ENCODE measurements around the gene SEZ6. TPM values are rescaled to one million over a fixed set of nuclear protein-coding genes. Genes with fewer than 3 reads are reported as not detected.
"Not testable (repeated sequence)": the region's sequence is repeated elsewhere in the genome, so short reads cannot be mapped to it uniquely, and the experiment has no call there.

SEZ6 gene
- total and polyA plus RNA-seq, 10 donors = 0.88 TPM; not detected in 9

- TF ChIP-seq POLR2AphosphoS5 (IDR thresholded peaks at IDR 0.05) = no peak
- TF ChIP-seq POLR2A (IDR thresholded peaks at IDR 0.05) = no peak
- no peak for TF ChIP-seq CTCF (IDR thresholded peaks at IDR 0.05 in 8 of 11, conservative IDR thresholded peaks at IDR 0.05 in 3 of 11)
- Histone ChIP-seq H3K4me3 (peak overlapping the region in 1 of 8 donors; percentile 28), H3K4me1 (peaks cover 48 to 100% (median 71%) of the 10 kb centered on the region in 6 donors), H3K27ac (peak overlapping the region in 7 of 8 donors; percentile 13 to 84 (median 72)), H3K9me3 (no peaks in the 10 kb centered on the region), H3K36me3 (peaks cover 0 to 49% (median 0%) of the 10 kb centered on the region in 6 donors), H3K27me3 (replicated peaks in 1 of 7) (no peaks in the 10 kb centered on the region)
- no peak for DNase-seq
- 88 to 95% (median 92%) methylated on average over 8 of the region's 8 CpGs for WGBS, 5 donors
- intact Hi-C loops (cut with DNase I; ENCODE audit: low total_unique reads) = no loop called here
Observed at GRCh38 chr17:28935744-28936460, 69.9 kb downstream of the SEZ6 start.

GRCh38 chr17:28934508-28934907 lies 71.3 kb downstream of the SEZ6 start:
- H3K4me1 ChIP-seq = peaks cover 35 to 100% (median 65%) of the 10 kb centered on the region in 6 donors
- intact Hi-C loops (cut with DNase I; ENCODE audit: low total_unique reads); H3K4me3 ChIP-seq: not testable (repeated sequence)

GRCh38 chr17:28929787-28930186 lies 76.0 kb downstream of the SEZ6 start:
- TF ChIP-seq POLR2AphosphoS5 (IDR thresholded peaks at IDR 0.05) = no peak
- TF ChIP-seq POLR2A (IDR thresholded peaks at IDR 0.05) = no peak
- no peak for TF ChIP-seq CTCF (IDR thresholded peaks at IDR 0.05 in 8 of 11, conservative IDR thresholded peaks at IDR 0.05 in 3 of 11)
- H3K27ac ChIP-seq = peak overlapping the region in 3 of 8 donors; percentile 15 to 36 (median 26)
- no peak overlapping the region for H3K4me3 ChIP-seq
- peaks cover 0 to 72% (median 7%) of the 10 kb centered on the region in 6 donors for H3K36me3 ChIP-seq
- no peaks in the 10 kb centered on the region for H3K9me3 ChIP-seq
- H3K4me1 ChIP-seq = peaks cover 16 to 100% (median 50%) of the 10 kb centered on the region in 6 donors
- DNase-seq = no peak
- 90 to 98% (median 95%) methylated on average over 2 of the region's 2 CpGs for WGBS, 5 donors
- no peaks in the 10 kb centered on the region for H3K27me3 ChIP-seq (replicated peaks in 1 of 7)
- intact Hi-C loops (cut with DNase I; ENCODE audit: low total_unique reads) = no loop called here

More at GRCh38 chr17:28934508-28934907, 71.3 kb downstream of the SEZ6 start:
- not testable (repeated sequence) for H3K9me3 ChIP-seq; DNase-seq; H3K27me3 ChIP-seq (replicated peaks in 1 of 7)
- Histone ChIP-seq H3K36me3 (peaks cover 0 to 53% (median 0%) of the 10 kb centered on the region in 6 donors), H3K27ac (peak overlapping the region in 1 of 8 donors; percentile 12)
- WGBS, 5 donors = 93 to 98% (median 96%) methylated on average over 8 of the region's 8 CpGs

- TF ChIP-seq POLR2A (IDR thresholded peaks at IDR 0.05) = no peak
- Histone ChIP-seq H3K4me3 (no peak overlapping the region), H3K36me3 (peaks cover 0 to 78% (median 19%) of the 10 kb centered on the region in 6 donors), H3K27me3 (replicated peaks in 1 of 7) (no peaks in the 10 kb centered on the region), H3K27ac (peak overlapping the region in 5 of 8 donors; percentile 22 to 96 (median 93)), H3K9me3 (no peaks in the 10 kb centered on the region), H3K4me1 (peaks cover 16 to 100% (median 51%) of the 10 kb centered on the region in 6 donors)
- intact Hi-C loops (cut with DNase I; ENCODE audit: low total_unique reads) = no loop called here
- DNase-seq = no peak
- 82 to 95% (median 84%) methylated on average over 2 of the region's 2 CpGs for WGBS, 5 donors
Observed at GRCh38 chr17:28928061-28928460, 77.8 kb downstream of the SEZ6 start.

GRCh38 chr17:28926786-28927185 lies 79.0 kb downstream of the SEZ6 start:
- DNase-seq = no peak
- Histone ChIP-seq H3K9me3 (no peaks in the 10 kb centered on the region), H3K27ac (peak overlapping the region; percentile 71 to 96 (median 90)), H3K27me3 (replicated peaks in 1 of 7) (no peaks in the 10 kb centered on the region), H3K36me3 (peaks cover 0 to 80% (median 30%) of the 10 kb centered on the region in 6 donors), H3K4me3 (peak overlapping the region in 1 of 8 donors; percentile 58), H3K4me1 (peaks cover 16 to 91% (median 50%) of the 10 kb centered on the region in 6 donors)
- intact Hi-C loops (cut with DNase I; ENCODE audit: low total_unique reads) = no loop called here
- TF ChIP-seq CTCF (IDR thresholded peaks at IDR 0.05 in 8 of 11, conservative IDR thresholded peaks at IDR 0.05 in 3 of 11) (no peak), POLR2A (IDR thresholded peaks at IDR 0.05) (no peak)
- WGBS, 5 donors = 92 to 98% (median 93%) methylated on average over 4 of the region's 4 CpGs

Measured in spleen (tissue), 11 donors.